Measurements from ENCODE around the gene OR1D5. TPM values are rescaled to one million over a fixed set of nuclear protein-coding genes. Genes with fewer than 3 reads are reported as not detected.
"Not testable (repeated sequence)": the region's sequence is repeated elsewhere in the genome, so short reads cannot be mapped to it uniquely, and the experiment has no call there.

Gene OR1D5
- total RNA-seq (2021; fragmentation: NEBNext Ultra II Directional; extraction: Animal tissue kit (Norgen Biotek cat#: 25700)) (not detected in 2 replicates), polyA plus RNA-seq (2011; rRNA removed) (not detected in 2 replicates), polyA minus RNA-seq (2011; rRNA and poly(A)+ RNA removed) (not detected in 2 replicates)
- not detected for polyA plus RNA-seq (2011; cell fraction: cytosol; rRNA removed)
- not detected for polyA plus RNA-seq (2011; cell fraction: nucleus; rRNA removed)
- not detected in 4 replicates for polyA plus RNA-seq (2012, experiment 1 of 2)
- not detected for polyA plus RNA-seq (2012, experiment 2 of 2)
- polyA plus RNA-seq (2013, experiment 1 of 2) = not detected
- polyA plus RNA-seq (2013, experiment 2 of 2) = not detected
- polyA minus RNA-seq (2011; cell fraction: cytosol; rRNA and poly(A)+ RNA removed) = not detected
- not detected for polyA minus RNA-seq (2011; cell fraction: nucleus; rRNA and poly(A)+ RNA removed)
- long read RNA-seq, experiment 1 = 0 reads
- long read RNA-seq, experiment 2 = 0 reads

DNA sequence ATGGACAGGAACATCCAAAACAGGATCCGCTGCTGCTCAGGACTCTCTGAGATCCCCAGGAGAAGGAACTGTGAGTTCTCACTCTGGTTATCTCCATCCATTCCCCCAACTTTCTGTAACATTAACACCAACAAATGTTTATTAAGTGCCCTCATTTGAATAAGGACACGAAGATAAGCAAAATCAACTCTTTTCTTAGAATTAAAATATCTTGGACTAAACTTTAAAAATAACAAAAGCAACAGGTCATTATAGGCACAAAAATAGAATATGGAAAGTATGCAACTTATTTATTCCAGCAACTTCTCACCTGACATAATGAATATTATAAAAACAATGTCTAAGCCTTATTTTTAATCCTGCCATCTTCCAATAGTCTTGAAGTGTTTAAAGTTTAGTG lies at the start of gene OR1D5:
Gene OR1D5, minus strand, starts transcription at position 101 of the 400 bp plus-strand sequence. Its CDS starts 0 bp downstream, at position 101.
- H3K4me3 ChIP-seq (ENCODE audit: extremely low read depth in 1 of 4, insufficient read depth in 2 of 4, low read depth in 3 of 4, low read length in 4 of 4); H4K8ac ChIP-seq (ENCODE audit: extremely low read depth, insufficient read depth, low read length); H2BK5ac ChIP-seq (ENCODE audit: low read depth, low read length); H3K4ac ChIP-seq (replicated peaks; ENCODE audit: insufficient read length, low read depth, low read length); H3K23me2 ChIP-seq (ENCODE audit: low read depth, low read length); H2BK120ac ChIP-seq (replicated peaks; ENCODE audit: low read depth, low read length); H3K27ac ChIP-seq (ENCODE audit: low read depth, low read length); H2BK12ac ChIP-seq (ENCODE audit: low read depth, low read length); H3K4me2 ChIP-seq (ENCODE audit: insufficient read depth in 1 of 2, low read depth in 2 of 2, low read length in 2 of 2); CTCF ChIA-PET (ENCODE audit: partially characterized antibody); H4K20me1 ChIP-seq (replicated peaks in 1 of 2; ENCODE audit: control insufficient read depth in 1 of 2, insufficient read depth in 2 of 2, low read length in 2 of 2); H3K9me3 ChIP-seq (ENCODE audit: insufficient read depth in 2 of 2, low read depth in 1 of 2, low read length in 1 of 2); H3K18ac ChIP-seq (ENCODE audit: extremely low read depth, low read length); FAIRE-seq; H3K4me1 ChIP-seq (replicated peaks in 1 of 4; ENCODE audit: control insufficient read depth in 3 of 4, insufficient read depth in 4 of 4, low read length in 3 of 4); H4K5ac ChIP-seq (ENCODE audit: insufficient read length, low read depth, low read length); DNase-seq (ENCODE audit: low read depth in 1 of 2, low spot score in 2 of 2); H3K9ac ChIP-seq (replicated peaks in 1 of 4; ENCODE audit: extremely low read depth in 1 of 4, low read depth in 3 of 4, low read length in 3 of 4); H3K56ac ChIP-seq (replicated peaks; ENCODE audit: insufficient read length, low read depth, low read length); H3K27me3 ChIP-seq (replicated peaks in 1 of 4; ENCODE audit: control insufficient read depth in 3 of 4, extremely low read depth in 1 of 4, insufficient read depth in 3 of 4, low read length in 3 of 4); H2BK15ac ChIP-seq (ENCODE audit: low read length); H3K36me3 ChIP-seq (ENCODE audit: control insufficient read depth in 2 of 4, insufficient read depth in 4 of 4, low read length in 3 of 4); H4K91ac ChIP-seq (replicated peaks; ENCODE audit: insufficient read length, low read length); H3K79me1 ChIP-seq (ENCODE audit: low read depth, low read length); H3K23ac ChIP-seq (ENCODE audit: insufficient read length); H3K14ac ChIP-seq (ENCODE audit: insufficient read length); H2AK5ac ChIP-seq (ENCODE audit: low read depth, low read length); H2AFZ ChIP-seq (ENCODE audit: low read length); H2BK20ac ChIP-seq (ENCODE audit: low read length); H3K79me2 ChIP-seq (ENCODE audit: control insufficient read depth in 1 of 2, insufficient read depth in 2 of 2, low read length in 2 of 2); POLR2A ChIA-PET (ENCODE audit: partially characterized antibody): not testable (repeated sequence)
- WGBS, 2 experiments (ENCODE audit: extremely low coverage in 1 of 2, insufficient coverage in 1 of 2, insufficient read length in 1 of 2, insufficient replicate concordance in 2 of 2, low coverage in 1 of 2, low lambda C conversion rate in 2 of 2, missing lambda C conversion rate in 1 of 2) = 44% methylated on average over 1 of the region's 2 CpGs; no CpG with 5 or more reads in 1 of the 2 experiments
